OCI-LY3 (cell line): ENCODE data around the gene S1PR1.

Source experiments
- H2AFZ ChIP-seq: fragments of 200-600, 300-600 bp; shearing (Covaris generic); 2 replicates; pipeline ENCODE4 v1.6.0; 2014; ENCODE audit warnings: antibody characterized with exemption, low read depth, low read length
- H3K27ac ChIP-seq: fragments of 200-600, 300-600 bp; sonication (generic); 2 replicates; pipeline ENCODE4 v1.5.1; 2014; ENCODE audit warnings: mild to moderate bottlenecking, low read length, moderate library complexity, mixed read lengths
- H3K27me3 ChIP-seq: fragments of 200-600, 300-600 bp; sonication (generic); 2 replicates; pipeline ENCODE4 v1.6.1; 2014; ENCODE audit warnings: low read depth, low read length, mixed read lengths
- H3K36me3 ChIP-seq: fragments of 200-600, 300-600 bp; sonication (generic); replicated peaks from 2 replicates; pipeline ENCODE3; 2014; ENCODE audit warnings: low read depth, low read length, mixed read lengths
- H3K4me1 ChIP-seq: fragments of 300-600, 200-600 bp; sonication (generic); 2 replicates; pipeline ENCODE4 v1.6.1; 2014; ENCODE audit warnings: low read length, mixed read lengths
- H3K4me2 ChIP-seq: fragments of 200-600, 300-600 bp; sonication (generic); 2 replicates; pipeline ENCODE4 v1.6.1; 2014; ENCODE audit warnings: low read length, mixed read lengths
- H3K4me3 ChIP-seq: fragments of 300-600, 200-600 bp; sonication (generic); 2 replicates; pipeline ENCODE4 v1.5.1; 2014; ENCODE audit warnings: antibody characterized with exemption, mild to moderate bottlenecking, low read length, moderate library complexity
- H3K79me2 ChIP-seq: fragments of 300-600, 200-600 bp; shearing (Covaris generic); 2 replicates; pipeline ENCODE4 v1.6.1; 2014; ENCODE audit warnings: mild to moderate bottlenecking, low read length, mixed read lengths
- H3K9ac ChIP-seq: fragments of 300-600, 200-600 bp; shearing (Covaris generic); 2 replicates; pipeline ENCODE4 v1.6.0; 2014; ENCODE audit warnings: mild to moderate bottlenecking, low read length, moderate library complexity
- H3K9me3 ChIP-seq: fragments of 200-600, 300-600 bp; shearing (Covaris generic); 2 replicates; pipeline ENCODE4 v1.6.1; 2014; ENCODE audit warnings: low read length, mixed read lengths; ENCODE audit not compliant: insufficient read depth
- H4K20me1 ChIP-seq: fragments of 200-600, 300-600 bp; sonication (generic); 2 replicates; pipeline ENCODE4 v1.6.1; 2016; ENCODE audit warnings: low read length, mixed read lengths; ENCODE audit not compliant: insufficient read depth
- CTCF ChIP-seq: fragments of 200-600, 300-600 bp; sonication (generic); IDR thresholded peaks from 2 replicates; pipeline ENCODE4 v1.5.1; 2014; ENCODE audit warnings: antibody characterized with exemption, low read length, low read depth
- EZH2phosphoT487 ChIP-seq: fragments of 200-600 bp; shearing (Covaris generic); IDR thresholded peaks from 2 replicates; pipeline ENCODE4 v1.6.1; 2018; ENCODE audit warnings: antibody characterized with exemption, mixed run types, low read depth

Gene S1PR1

GRCh38 chr1:101247404-101248287 lies 10.8 kb downstream of the S1PR1 start:
- peaks cover 61% of the 10 kb centered on the region for H3K27me3 ChIP-seq
- H3K4me1 ChIP-seq, result peaks cover 49% of the 10 kb centered on the region
- no peaks in the 10 kb centered on the region for H3K9me3 ChIP-seq
- H3K4me2 ChIP-seq, result peak overlapping the region; percentile 63
- H3K9ac ChIP-seq, result peak overlapping the region; percentile 43
- no peak for TF ChIP-seq CTCF
- TF ChIP-seq EZH2phosphoT487, result 0 out of 2 replicates have a peak, but pooled peaks have one; percentile 42
- H3K4me3 ChIP-seq, result peak overlapping the region; percentile 47
- no peak overlapping the region for H2AFZ ChIP-seq
- no peaks in the 10 kb centered on the region for H4K20me1 ChIP-seq
- H3K79me2 ChIP-seq, result no peaks in the 10 kb centered on the region
- H3K36me3 ChIP-seq, result no peaks in the 10 kb centered on the region
- peak overlapping the region; percentile 84 for H3K27ac ChIP-seq

GRCh38 chr1:101250222-101250621 lies 13.4 kb downstream of the S1PR1 start:
- H3K4me2 ChIP-seq, result peak overlapping the region; percentile 50
- no peak overlapping the region for H3K9ac ChIP-seq
- peak overlapping the region; percentile 20 for H3K4me3 ChIP-seq
- H3K36me3 ChIP-seq, result no peaks in the 10 kb centered on the region
- H3K4me1 ChIP-seq, result peaks cover 49% of the 10 kb centered on the region
- TF ChIP-seq EZH2phosphoT487 (no peak), CTCF (no peak)
- H3K27ac ChIP-seq, result no peak overlapping the region
- no peak overlapping the region for H2AFZ ChIP-seq
- no peaks in the 10 kb centered on the region for H3K79me2 ChIP-seq
- peaks cover 35% of the 10 kb centered on the region for H3K27me3 ChIP-seq
- no peaks in the 10 kb centered on the region for H4K20me1 ChIP-seq
- H3K9me3 ChIP-seq, result no peaks in the 10 kb centered on the region

- H3K9ac ChIP-seq, result no peak overlapping the region
- no peaks in the 10 kb centered on the region for H3K79me2 ChIP-seq
- no peak overlapping the region for H3K27ac ChIP-seq
- no peaks in the 10 kb centered on the region for H4K20me1 ChIP-seq
- TF ChIP-seq EZH2phosphoT487 (no peak), CTCF (no peak)
- peaks cover 30% of the 10 kb centered on the region for H3K27me3 ChIP-seq
- H3K36me3 ChIP-seq, result no peaks in the 10 kb centered on the region
- no peak overlapping the region for H2AFZ ChIP-seq
- peaks cover 47% of the 10 kb centered on the region for H3K4me1 ChIP-seq
- peak overlapping the region; percentile 20 for H3K4me3 ChIP-seq
- no peaks in the 10 kb centered on the region for H3K9me3 ChIP-seq
- peak overlapping the region; percentile 50 for H3K4me2 ChIP-seq
Measured at GRCh38 chr1:101250656-101251272, 13.9 kb downstream of the S1PR1 start.

- no peaks in the 10 kb centered on the region for H3K79me2 ChIP-seq
- TF ChIP-seq CTCF, result no peak
- TF ChIP-seq EZH2phosphoT487, result no peak
- no peak overlapping the region for H2AFZ ChIP-seq
- peaks cover 22% of the 10 kb centered on the region for H3K27me3 ChIP-seq
- no peak overlapping the region for H3K27ac ChIP-seq
- H3K4me2 ChIP-seq, result no peak overlapping the region
- H4K20me1 ChIP-seq, result no peaks in the 10 kb centered on the region
- no peak overlapping the region for H3K4me3 ChIP-seq
- no peak overlapping the region for H3K9ac ChIP-seq
- H3K9me3 ChIP-seq, result no peaks in the 10 kb centered on the region
- H3K36me3 ChIP-seq, result no peaks in the 10 kb centered on the region
- H3K4me1 ChIP-seq, result peaks cover 40% of the 10 kb centered on the region
Measured at GRCh38 chr1:101251504-101251903, 14.7 kb downstream of the S1PR1 start.
